Ishikawa (cell line): ENCODE results near the gene RNASE8.

Experiments used
- CEBPB ChIP-seq: IDR thresholded peaks from 2 replicates; pipeline ENCODE4 v1.6.1; 2012
- CREB1 ChIP-seq: IDR thresholded peaks from 2 replicates; pipeline ENCODE4 v1.6.1; 2012; ENCODE audit warnings: low read depth
- EGR1 ChIP-seq: IDR thresholded peaks from 2 replicates; pipeline ENCODE4 v1.6.1; 2012
- EP300 ChIP-seq: IDR thresholded peaks from 2 replicates; pipeline ENCODE4 v1.6.1; 2012; ENCODE audit warnings: borderline replicate concordance
- FOXM1 ChIP-seq: IDR thresholded peaks from 2 replicates; pipeline ENCODE4 v1.6.1; 2012; ENCODE audit warnings: low read depth, borderline replicate concordance
- NFIC ChIP-seq: IDR thresholded peaks from 2 replicates; pipeline ENCODE4 v1.6.1; 2012
- RAD21 ChIP-seq: IDR thresholded peaks from 2 replicates; pipeline ENCODE4 v1.6.1; 2012; ENCODE audit warnings: low read depth
- TAF1 ChIP-seq: IDR thresholded peaks from 2 replicates; pipeline ENCODE4 v1.6.1; 2012; ENCODE audit warnings: low read depth, mild to moderate bottlenecking
- TCF12 ChIP-seq: IDR thresholded peaks from 2 replicates; pipeline ENCODE4 v1.6.1; 2012; ENCODE audit warnings: low read depth
- TEAD4 ChIP-seq: IDR thresholded peaks from 2 replicates; pipeline ENCODE4 v1.6.1; 2012
- YY1 ChIP-seq: IDR thresholded peaks from 2 replicates; pipeline ENCODE4 v1.6.1; 2012; ENCODE audit warnings: low read depth
- ZBTB7A ChIP-seq: IDR thresholded peaks from 2 replicates; pipeline ENCODE4 v1.6.1; 2012; ENCODE audit warnings: low read depth
- TF ChIP-seq, protein P1 (sequence below): IDR thresholded peaks from 2 replicates; pipeline ENCODE4 v1.6.1; 2012; ENCODE audit warnings: low read depth, mild to moderate bottlenecking
- TF ChIP-seq, protein P2 (sequence below): IDR thresholded peaks from 2 replicates; pipeline ENCODE4 v1.6.1; 2012
- TF ChIP-seq, protein P3 (sequence below): IDR thresholded peaks from 2 replicates; pipeline ENCODE4 v1.6.1; 2012

RNASE8 gene

DNA sequence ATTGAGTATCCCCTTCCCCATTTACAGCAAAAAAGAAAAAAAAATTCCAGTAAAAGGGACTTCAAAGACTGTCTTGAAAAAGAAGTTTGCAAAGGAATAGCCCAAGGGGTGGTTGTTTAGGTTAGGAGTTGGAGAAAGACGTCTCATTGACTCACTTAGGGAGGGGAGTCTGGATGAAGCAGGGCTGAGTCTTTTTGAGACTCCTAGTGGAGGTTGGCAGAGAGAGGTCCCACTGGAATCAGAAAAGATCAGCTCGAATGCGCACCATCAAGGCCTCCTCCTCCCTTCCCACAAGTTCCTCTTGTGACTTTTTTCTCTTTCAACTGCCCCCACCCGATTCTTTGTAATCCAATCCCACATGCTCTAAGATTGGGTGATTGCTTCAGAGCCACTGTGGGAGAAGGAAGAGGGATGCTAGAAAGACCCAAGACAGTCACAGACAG, 14.4 kb downstream of the RNASE8 start:
- TF ChIP-seq EP300, result no peak
- TF ChIP-seq TCF12, result no peak
- no peak for TF ChIP-seq TEAD4
- TF ChIP-seq EGR1, result no peak
- TF ChIP-seq, protein P1, sequence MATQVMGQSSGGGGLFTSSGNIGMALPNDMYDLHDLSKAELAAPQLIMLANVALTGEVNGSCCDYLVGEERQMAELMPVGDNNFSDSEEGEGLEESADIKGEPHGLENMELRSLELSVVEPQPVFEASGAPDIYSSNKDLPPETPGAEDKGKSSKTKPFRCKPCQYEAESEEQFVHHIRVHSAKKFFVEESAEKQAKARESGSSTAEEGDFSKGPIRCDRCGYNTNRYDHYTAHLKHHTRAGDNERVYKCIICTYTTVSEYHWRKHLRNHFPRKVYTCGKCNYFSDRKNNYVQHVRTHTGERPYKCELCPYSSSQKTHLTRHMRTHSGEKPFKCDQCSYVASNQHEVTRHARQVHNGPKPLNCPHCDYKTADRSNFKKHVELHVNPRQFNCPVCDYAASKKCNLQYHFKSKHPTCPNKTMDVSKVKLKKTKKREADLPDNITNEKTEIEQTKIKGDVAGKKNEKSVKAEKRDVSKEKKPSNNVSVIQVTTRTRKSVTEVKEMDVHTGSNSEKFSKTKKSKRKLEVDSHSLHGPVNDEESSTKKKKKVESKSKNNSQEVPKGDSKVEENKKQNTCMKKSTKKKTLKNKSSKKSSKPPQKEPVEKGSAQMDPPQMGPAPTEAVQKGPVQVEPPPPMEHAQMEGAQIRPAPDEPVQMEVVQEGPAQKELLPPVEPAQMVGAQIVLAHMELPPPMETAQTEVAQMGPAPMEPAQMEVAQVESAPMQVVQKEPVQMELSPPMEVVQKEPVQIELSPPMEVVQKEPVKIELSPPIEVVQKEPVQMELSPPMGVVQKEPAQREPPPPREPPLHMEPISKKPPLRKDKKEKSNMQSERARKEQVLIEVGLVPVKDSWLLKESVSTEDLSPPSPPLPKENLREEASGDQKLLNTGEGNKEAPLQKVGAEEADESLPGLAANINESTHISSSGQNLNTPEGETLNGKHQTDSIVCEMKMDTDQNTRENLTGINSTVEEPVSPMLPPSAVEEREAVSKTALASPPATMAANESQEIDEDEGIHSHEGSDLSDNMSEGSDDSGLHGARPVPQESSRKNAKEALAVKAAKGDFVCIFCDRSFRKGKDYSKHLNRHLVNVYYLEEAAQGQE, result no peak
- TF ChIP-seq, protein P2, sequence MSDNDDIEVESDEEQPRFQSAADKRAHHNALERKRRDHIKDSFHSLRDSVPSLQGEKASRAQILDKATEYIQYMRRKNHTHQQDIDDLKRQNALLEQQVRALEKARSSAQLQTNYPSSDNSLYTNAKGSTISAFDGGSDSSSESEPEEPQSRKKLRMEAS, result no peak
- no peak for TF ChIP-seq FOXM1
- no peak for TF ChIP-seq ZBTB7A

DNA sequence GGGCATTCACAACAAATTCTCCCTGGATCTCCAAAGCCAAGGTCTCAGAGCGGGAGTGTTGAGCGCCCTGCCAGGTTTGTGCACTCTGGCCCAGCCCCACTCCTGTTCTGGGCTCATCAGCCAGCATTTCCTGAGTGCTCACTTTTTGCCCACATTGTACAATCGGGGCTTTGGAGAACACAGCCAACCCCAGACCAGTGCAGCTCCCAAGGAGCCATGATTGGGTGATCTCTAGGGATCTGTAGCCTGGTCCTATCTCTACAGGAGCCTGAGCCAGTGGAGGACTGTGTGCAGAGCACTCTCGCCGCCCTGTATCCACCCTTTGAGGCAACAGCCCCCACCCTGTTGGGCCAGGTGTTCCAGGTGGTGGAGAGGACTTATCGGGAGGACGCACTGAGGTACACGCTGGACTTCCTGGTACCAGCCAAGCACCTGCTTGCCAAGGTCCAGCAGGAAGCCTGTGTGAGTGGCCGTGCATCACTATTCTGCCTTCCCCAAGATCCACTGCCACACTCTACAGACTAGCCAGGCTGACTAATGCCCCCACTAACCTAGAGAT, 15.2 kb downstream of the RNASE8 start:
- TF ChIP-seq FOXM1, result no peak
- TF ChIP-seq TCF12, result no peak
- TF ChIP-seq, protein P1, result no peak

DNA sequence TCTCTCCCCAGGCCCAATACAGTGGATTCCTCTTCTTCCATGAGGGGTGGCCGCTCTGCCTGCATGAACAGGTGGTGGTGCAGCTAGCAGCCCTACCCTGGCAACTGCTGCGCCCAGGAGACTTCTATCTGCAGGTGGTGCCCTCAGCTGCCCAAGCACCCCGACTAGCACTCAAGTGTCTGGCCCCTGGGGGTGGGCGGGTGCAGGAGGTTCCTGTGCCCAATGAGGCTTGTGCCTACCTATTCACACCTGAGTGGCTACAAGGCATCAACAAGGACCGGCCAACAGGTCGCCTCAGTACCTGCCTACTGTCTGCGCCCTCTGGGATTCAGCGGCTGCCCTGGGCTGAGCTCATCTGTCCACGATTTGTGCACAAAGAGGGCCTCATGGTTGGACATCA, 16.3 kb downstream of the RNASE8 start:
- TF ChIP-seq RAD21, result no peak
- TF ChIP-seq EGR1, result no peak
- no peak for TF ChIP-seq CREB1
- TF ChIP-seq YY1, result no peak
- TF ChIP-seq TAF1, result no peak
- no peak for TF ChIP-seq EP300
- TF ChIP-seq, protein P3, sequence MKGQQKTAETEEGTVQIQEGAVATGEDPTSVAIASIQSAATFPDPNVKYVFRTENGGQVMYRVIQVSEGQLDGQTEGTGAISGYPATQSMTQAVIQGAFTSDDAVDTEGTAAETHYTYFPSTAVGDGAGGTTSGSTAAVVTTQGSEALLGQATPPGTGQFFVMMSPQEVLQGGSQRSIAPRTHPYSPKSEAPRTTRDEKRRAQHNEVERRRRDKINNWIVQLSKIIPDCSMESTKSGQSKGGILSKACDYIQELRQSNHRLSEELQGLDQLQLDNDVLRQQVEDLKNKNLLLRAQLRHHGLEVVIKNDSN, result no peak
- TF ChIP-seq, protein P1, result no peak
- TF ChIP-seq, protein P2, result no peak
- no peak for TF ChIP-seq NFIC
- TF ChIP-seq ZBTB7A, result no peak
- no peak for TF ChIP-seq TEAD4
- TF ChIP-seq CEBPB, result no peak
- no peak for TF ChIP-seq TCF12
- TF ChIP-seq FOXM1, result no peak

DNA sequence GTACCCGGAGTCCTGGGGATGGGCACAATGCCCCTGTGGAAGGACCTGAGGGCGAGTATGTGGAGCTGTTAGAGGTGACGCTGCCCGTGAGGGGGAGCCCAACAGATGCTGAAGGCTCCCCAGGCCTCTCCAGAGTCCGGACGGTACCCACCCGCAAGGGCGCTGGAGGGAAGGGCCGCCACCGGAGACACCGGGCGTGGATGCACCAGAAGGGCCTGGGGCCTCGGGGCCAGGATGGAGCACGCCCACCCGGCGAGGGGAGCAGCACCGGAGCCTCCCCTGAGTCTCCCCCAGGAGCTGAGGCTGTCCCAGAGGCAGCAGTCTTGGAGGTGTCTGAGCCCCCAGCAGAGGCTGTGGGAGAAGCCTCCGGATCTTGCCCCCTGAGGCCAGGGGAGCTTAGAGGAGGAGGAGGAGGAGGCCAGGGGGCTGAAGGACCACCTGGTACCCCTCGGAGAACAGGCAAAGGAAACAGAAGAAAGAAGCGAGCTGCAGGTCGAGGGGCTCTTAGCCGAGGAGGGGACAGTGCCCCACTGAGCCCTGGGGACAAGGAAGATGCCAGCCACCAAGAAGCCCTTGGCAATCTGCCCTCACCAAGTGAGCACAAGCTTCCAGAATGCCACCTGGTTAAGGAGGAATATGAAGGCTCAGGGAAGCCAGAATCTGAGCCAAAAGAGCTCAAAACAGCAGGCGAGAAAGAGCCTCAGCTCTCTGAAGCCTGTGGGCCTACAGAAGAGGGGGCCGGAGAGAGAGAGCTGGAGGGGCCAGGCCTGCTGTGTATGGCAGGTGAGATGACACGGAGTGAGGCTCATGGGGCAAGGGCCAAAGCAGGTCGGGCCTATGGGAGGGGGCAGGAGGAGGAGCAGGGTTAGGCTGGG, 17.0 kb downstream of the RNASE8 start:
- no peak for TF ChIP-seq CREB1
- no peak for TF ChIP-seq CEBPB
- no peak for TF ChIP-seq ZBTB7A
- no peak for TF ChIP-seq NFIC
- TF ChIP-seq TEAD4, result no peak
